HG02840 (cell line): ENCODE results near the gene PRMT2.

Experiments used
- ATAC-seq: cut with Tn5 transposase; IDR thresholded peaks from one replicate; pipeline ENCODE4 v1.9.1; 2021; ENCODE audit warnings: mild to moderate bottlenecking, moderate library complexity, moderate number of reproducible peaks; ENCODE audit not compliant: unreplicated experiment, low FRiP score

PRMT2 gene

GRCh38 chr21:46639489-46640386 lies 4.3 kb downstream of the PRMT2 start:
- no peak for ATAC-seq

GRCh38 chr21:46641656-46642055 lies 6.2 kb downstream of the PRMT2 start:
- no peak for ATAC-seq

DNA sequence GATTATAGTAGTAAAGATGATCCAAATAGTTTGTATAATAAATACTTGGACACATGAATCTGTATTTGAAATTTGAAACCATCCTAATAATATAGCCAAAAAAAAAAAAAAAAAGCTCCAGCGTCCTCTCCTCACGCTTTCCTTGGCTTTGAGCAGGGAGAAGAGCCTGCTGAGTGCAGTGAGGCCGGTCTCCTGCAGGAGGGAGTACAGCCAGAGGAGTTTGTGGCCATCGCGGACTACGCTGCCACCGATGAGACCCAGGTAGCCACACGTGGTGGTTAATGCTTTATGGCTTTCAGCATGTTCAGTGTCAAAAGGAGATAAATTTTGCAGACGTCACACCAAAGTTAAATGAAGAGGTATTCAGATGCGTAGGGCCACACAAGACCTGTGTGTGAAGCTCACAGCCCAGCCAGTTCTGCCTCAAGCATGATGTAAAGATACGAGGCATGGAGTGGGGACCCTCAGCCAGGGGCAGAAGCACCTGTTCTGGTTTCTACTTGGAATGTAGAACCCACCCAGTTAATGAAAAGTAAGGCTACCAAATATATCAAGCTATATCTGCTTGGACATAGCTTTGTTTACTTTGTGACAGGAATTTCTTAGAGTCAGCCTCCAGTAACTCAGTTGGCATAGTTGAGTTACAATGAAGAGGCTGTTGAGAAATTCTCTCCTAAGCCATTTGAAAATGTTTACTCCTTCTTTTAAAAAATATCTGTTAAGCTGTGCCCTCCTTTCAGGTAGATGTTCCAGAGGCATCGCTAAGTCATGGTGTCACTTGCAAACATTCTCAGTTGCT lies 8.1 kb downstream of the PRMT2 start:
- ATAC-seq: no peak

GRCh38 chr21:46645840-46646239 lies 10.4 kb downstream of the PRMT2 start:
- ATAC-seq: no peak

- no peak for ATAC-seq
These were observed 11.2 kb downstream of the PRMT2 start for GRCh38 chr21:46646541-46647154.

DNA sequence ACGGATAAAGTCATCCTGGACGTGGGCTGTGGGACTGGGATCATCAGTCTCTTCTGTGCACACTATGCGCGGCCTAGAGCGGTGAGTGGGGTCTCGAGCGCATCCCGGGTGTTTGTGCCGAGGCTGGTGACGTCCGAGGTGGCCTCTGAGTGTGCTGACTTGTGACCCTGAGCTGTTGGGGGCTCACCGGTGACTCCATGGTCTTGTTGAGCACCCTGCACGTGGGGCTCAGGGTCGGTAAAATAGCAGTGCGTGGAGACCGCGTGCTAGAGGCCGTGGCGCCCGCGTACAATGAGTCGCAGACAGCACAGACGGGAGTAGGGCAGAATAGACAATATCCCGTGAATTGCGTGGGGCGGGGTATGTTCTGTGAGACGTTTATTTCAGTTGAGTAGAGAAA lies 13.1 kb downstream of the PRMT2 start:
- ATAC-seq: no peak

DNA sequence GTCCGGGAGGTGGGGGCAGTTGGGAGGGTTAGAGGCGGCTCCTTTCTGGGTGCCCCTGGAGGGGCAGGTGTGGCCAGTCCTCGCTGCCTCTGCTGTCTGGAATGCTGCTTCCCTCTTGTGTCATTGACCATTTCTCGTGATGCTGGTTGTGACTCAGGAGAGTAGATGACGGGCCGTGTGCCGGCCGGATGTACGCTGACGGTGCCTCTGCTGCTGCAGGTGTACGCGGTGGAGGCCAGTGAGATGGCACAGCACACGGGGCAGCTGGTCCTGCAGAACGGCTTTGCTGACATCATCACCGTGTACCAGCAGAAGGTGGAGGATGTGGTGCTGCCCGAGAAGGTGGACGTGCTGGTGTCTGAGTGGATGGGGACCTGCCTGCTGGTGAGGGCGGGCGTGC lies 13.9 kb downstream of the PRMT2 start:
- ATAC-seq: no peak

DNA sequence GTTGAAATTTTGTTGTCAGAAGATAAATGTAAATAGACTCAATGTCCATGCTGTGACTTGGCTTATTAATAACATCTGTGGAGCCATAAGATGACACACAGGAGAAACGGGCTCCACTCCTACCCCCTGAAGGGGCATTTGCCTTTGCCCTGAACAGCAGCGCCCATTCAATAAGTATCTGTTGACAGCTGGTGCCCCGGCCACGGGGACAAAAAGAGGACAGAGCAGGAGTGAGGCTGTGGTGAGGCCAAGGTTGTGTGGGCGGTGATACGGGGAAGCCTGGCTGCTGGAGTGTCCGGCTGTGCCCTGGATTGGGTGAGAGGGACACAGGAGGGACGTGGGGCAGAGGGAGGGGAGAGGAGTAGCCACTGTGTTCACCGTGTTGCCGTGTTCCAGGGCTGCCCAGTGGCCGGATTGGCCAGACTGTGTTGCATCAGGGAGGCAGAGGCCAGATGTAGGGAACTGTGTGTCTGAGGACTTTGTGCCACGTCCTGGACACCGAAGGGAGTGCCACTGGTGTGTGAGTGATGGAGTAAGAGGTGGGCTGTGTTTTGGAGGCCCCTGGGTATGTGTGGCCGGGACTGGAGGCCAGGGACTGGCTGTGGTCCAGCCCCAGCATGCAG lies 15.1 kb downstream of the PRMT2 start:
- no peak for ATAC-seq

DNA sequence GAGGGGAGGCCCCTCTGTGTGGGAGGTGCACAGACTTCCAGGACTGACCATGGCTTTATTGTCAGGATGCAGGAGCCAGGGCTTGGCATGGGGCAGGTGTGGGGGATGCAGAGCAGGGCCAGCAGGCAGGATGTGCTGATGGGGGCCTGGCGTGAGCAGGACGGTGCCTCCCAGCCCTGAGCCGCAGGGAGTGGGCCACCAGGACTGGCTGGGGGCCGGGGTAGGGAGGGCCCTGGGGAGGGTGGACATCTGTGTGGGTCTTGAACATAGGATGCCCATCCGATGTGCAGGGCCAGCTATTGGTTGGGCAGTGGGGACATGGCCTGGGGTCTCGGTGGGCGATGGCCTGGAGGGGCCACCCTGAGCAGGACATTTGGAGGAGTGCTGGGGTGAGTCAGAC lies 15.6 kb downstream of the PRMT2 start:
- ATAC-seq: no peak

GRCh38 chr21:46655230-46655629 lies 19.8 kb downstream of the PRMT2 start:
- no peak for ATAC-seq

DNA sequence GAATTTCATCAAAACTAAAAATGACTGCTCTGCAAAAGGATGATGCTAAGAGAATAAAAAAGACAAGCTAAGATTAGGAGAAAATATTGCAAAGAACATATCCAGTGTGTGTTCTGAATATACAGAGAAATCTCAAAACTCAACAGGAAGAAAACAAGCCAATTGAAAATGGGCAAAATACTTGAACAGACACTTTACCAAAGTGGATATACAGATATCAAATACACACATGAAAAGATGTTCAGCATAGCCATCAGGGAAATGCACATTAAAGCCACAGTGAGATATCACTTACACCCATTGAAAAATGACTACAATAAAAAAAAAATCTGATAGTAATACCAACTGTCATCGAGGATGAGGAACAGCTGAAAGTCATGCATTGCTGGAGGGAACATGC lies 21.3 kb downstream of the PRMT2 start:
- no peak for ATAC-seq

- ATAC-seq: no peak
These were observed 25.0 kb downstream of the PRMT2 start for GRCh38 chr21:46660505-46660904.

- ATAC-seq: no peak
These were observed 25.7 kb downstream of the PRMT2 start for GRCh38 chr21:46661211-46661625.

- no peak for ATAC-seq
These were observed 26.3 kb downstream of the PRMT2 start for GRCh38 chr21:46661642-46662366.

- ATAC-seq: no peak
These were observed 26.8 kb downstream of the PRMT2 start for GRCh38 chr21:46662367-46662654.

GRCh38 chr21:46662765-46663500 lies 27.5 kb downstream of the PRMT2 start:
- ATAC-seq: no peak

- no peak for ATAC-seq
These were observed 28.3 kb downstream of the PRMT2 start for GRCh38 chr21:46663754-46664153.

- no peak for ATAC-seq
These were observed 29.0 kb downstream of the PRMT2 start for GRCh38 chr21:46664316-46664995.

DNA sequence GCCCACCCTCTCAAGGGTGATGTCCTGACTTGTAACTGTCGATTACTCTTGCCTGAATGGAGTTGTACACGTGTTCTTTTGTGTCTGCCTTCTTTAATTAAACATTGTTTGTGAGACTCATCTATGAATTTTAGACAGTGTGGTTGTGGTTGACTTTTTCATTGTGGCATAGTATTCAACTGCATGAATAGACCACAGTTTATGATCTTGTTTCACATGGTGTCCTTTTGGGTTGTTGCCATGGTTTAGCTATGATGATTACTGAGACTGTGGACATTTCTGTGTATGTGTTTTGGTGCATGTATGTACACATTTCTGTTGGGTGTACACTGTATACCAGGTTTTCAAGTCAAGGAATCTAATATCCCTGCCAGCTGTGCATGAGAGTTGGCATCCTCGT lies 30.1 kb downstream of the PRMT2 start:
- no peak for ATAC-seq
